OCI-LY1 (cell line): Measurements from ENCODE around the gene RPP25L.

Experiments used
- H2AFZ ChIP-seq: fragments of 200-600 bp; sonication (generic), shearing (Covaris generic); 2 replicates; pipeline ENCODE4 v1.6.0; 2014; ENCODE audit warnings: antibody characterized with exemption, mild to moderate bottlenecking, low read length
- H3F3A ChIP-seq: fragments of 200-600 bp; sonication (generic), shearing (Covaris generic); 2 replicates; pipeline ENCODE4 v1.6.0; 2014; ENCODE audit warnings: mild to moderate bottlenecking, antibody characterized with exemption, low read length, moderate library complexity; ENCODE audit not compliant: insufficient read depth
- H3K27ac ChIP-seq: fragments of 200-600 bp; sonication (generic); 2 replicates; pipeline ENCODE4 v1.5.1; 2014; ENCODE audit warnings: low read length, mixed run types, mild to moderate bottlenecking, low read depth; ENCODE audit not compliant: poor library complexity, severe bottlenecking
- H3K27me3 ChIP-seq: fragments of 200-600 bp; sonication (generic); 2 replicates; pipeline ENCODE4 v1.6.0; 2014; ENCODE audit warnings: antibody characterized with exemption, mild to moderate bottlenecking, low read length, moderate library complexity; ENCODE audit not compliant: insufficient read depth
- H3K36me3 ChIP-seq: fragments of 200-600 bp; sonication (generic); 2 replicates; pipeline ENCODE4 v1.6.1; 2014; ENCODE audit warnings: mild to moderate bottlenecking, antibody characterized with exemption, low read length, moderate library complexity, mixed read lengths; ENCODE audit not compliant: insufficient read depth
- H3K4me1 ChIP-seq: fragments of 200-600 bp; sonication (generic); 2 replicates; pipeline ENCODE4 v1.5.1; 2014; ENCODE audit warnings: mild to moderate bottlenecking, low read length, moderate library complexity; ENCODE audit not compliant: insufficient read depth, severe bottlenecking
- H3K4me2 ChIP-seq: fragments of 200-600 bp; sonication (generic), shearing (Covaris generic); 2 replicates; pipeline ENCODE4 v1.6.1; 2014; ENCODE audit warnings: low read length
- H3K4me3 ChIP-seq: fragments of 200-600 bp; sonication (generic); 2 replicates; pipeline ENCODE4 v1.5.1; 2014; ENCODE audit warnings: low read length, low read depth, mild to moderate bottlenecking, mixed read lengths; ENCODE audit not compliant: poor library complexity, severe bottlenecking
- H3K79me2 ChIP-seq: fragments of 200-600 bp; shearing (Covaris generic); 2 replicates; pipeline ENCODE4 v1.6.1; 2016; ENCODE audit warnings: mixed run types, low read length, mixed read lengths; ENCODE audit not compliant: insufficient read depth
- H3K9ac ChIP-seq: fragments of 200-600 bp; sonication (generic), shearing (Covaris generic); 2 replicates; pipeline ENCODE4 v1.6.1; 2014; ENCODE audit warnings: mild to moderate bottlenecking, low read length, mixed read lengths
- H3K9me2 ChIP-seq: fragments of 200-600 bp; sonication (generic), shearing (Covaris generic); 2 replicates; pipeline ENCODE4 v1.6.1; 2014; ENCODE audit warnings: low read depth, mild to moderate bottlenecking, low read length, mixed read lengths
- H3K9me3 ChIP-seq: fragments of 200-600 bp; shearing (Covaris generic); 2 replicates; pipeline ENCODE4 v1.6.1; 2014; ENCODE audit warnings: low read length, mixed read lengths
- H4K20me1 ChIP-seq: fragments of 200-600 bp; sonication (generic), shearing (Covaris generic); 2 replicates; pipeline ENCODE4 v1.6.0; 2016; ENCODE audit warnings: mild to moderate bottlenecking, low read length; ENCODE audit not compliant: insufficient read depth
- CTCF ChIP-seq: fragments of 200-600 bp; sonication (generic), shearing (Covaris generic); IDR thresholded peaks from 2 replicates; pipeline ENCODE4 v1.5.1; 2017; ENCODE audit warnings: mild to moderate bottlenecking, antibody characterized with exemption, low read length, moderate library complexity, mixed read lengths
- EZH2 ChIP-seq: fragments of 200-600 bp; sonication (generic), shearing (Covaris generic); IDR thresholded peaks from 2 replicates; pipeline ENCODE4 v1.8.0; 2017; ENCODE audit warnings: borderline replicate concordance, mixed run types, mild to moderate bottlenecking, antibody characterized with exemption, low read length, moderate library complexity, mixed read lengths

The RPP25L gene

GRCh38 chr9:34647651-34648050 lies 35.8 kb upstream of the RPP25L start:
- H3K9me3 ChIP-seq: no peaks in the 10 kb centered on the region
- no peaks in the 10 kb centered on the region for H3K79me2 ChIP-seq
- H3K27me3 ChIP-seq: no peaks in the 10 kb centered on the region
- H4K20me1 ChIP-seq: no peaks in the 10 kb centered on the region
- H3K36me3 ChIP-seq: peaks cover 35% of the 10 kb centered on the region
- H3K9me2 ChIP-seq: no peaks in the 10 kb centered on the region
- H3K27ac ChIP-seq: no peak overlapping the region
- peaks cover 29% of the 10 kb centered on the region for H3K4me1 ChIP-seq
- peak overlapping the region; percentile 77 for H3K4me3 ChIP-seq
- H2AFZ ChIP-seq: no peak overlapping the region
- peak overlapping the region; percentile 87 for H3K4me2 ChIP-seq
- TF ChIP-seq EZH2: no peak
- no peak for TF ChIP-seq CTCF
- peak overlapping the region; percentile 87 for H3K9ac ChIP-seq
- H3F3A ChIP-seq: no peaks in the 10 kb centered on the region

GRCh38 chr9:34647084-34647403 lies 35.1 kb upstream of the RPP25L start:
- H3K79me2 ChIP-seq: no peaks in the 10 kb centered on the region
- H3K27ac ChIP-seq: no peak overlapping the region
- H3K9me3 ChIP-seq: no peaks in the 10 kb centered on the region
- H3K27me3 ChIP-seq: no peaks in the 10 kb centered on the region
- no peak overlapping the region for H2AFZ ChIP-seq
- peaks cover 35% of the 10 kb centered on the region for H3K36me3 ChIP-seq
- peak overlapping the region; percentile 87 for H3K4me2 ChIP-seq
- H3K4me3 ChIP-seq: peak overlapping the region; percentile 77
- no peaks in the 10 kb centered on the region for H4K20me1 ChIP-seq
- peak overlapping the region; percentile 87 for H3K9ac ChIP-seq
- no peaks in the 10 kb centered on the region for H3F3A ChIP-seq
- no peaks in the 10 kb centered on the region for H3K9me2 ChIP-seq
- TF ChIP-seq EZH2 (no peak), CTCF (no peak)
- peaks cover 25% of the 10 kb centered on the region for H3K4me1 ChIP-seq

- peak within 1 kb of the TSS; percentile 77 for H3K4me3 ChIP-seq
- H3K36me3 ChIP-seq: peaks cover 33% of the 10 kb centered on the region
- peak within 1 kb of the TSS; percentile 87 for H3K4me2 ChIP-seq
- peak within 1 kb of the TSS; percentile 87 for H3K9ac ChIP-seq
- no peaks in the 10 kb centered on the region for H3K9me3 ChIP-seq
- no peaks in the 10 kb centered on the region for H3K9me2 ChIP-seq
- H3K4me1 ChIP-seq: peaks cover 19% of the 10 kb centered on the region
- no peaks in the 10 kb centered on the region for H3K79me2 ChIP-seq
- H3K27ac ChIP-seq: peak within 1 kb of the TSS; percentile 32
- TF ChIP-seq EZH2: no peak
- peak; percentile 85 for TF ChIP-seq CTCF
- no peak within 1 kb of the TSS for H2AFZ ChIP-seq
- no peaks in the 10 kb centered on the region for H3F3A ChIP-seq
- H3K27me3 ChIP-seq: no peaks in the 10 kb centered on the region
- no peaks in the 10 kb centered on the region for H4K20me1 ChIP-seq
Measured at GRCh38 chr9:34646211-34647083, 34.5 kb upstream of the RPP25L start, which contains the start of gene GALT. GALT (plus strand) TSS chr9:34646675; CDS start chr9:34646705, 30 bp downstream.
